Urinary bladder (tissue), 4 donors: ENCODE results near the gene RASGEF1C. TPM values are rescaled to one million over a fixed set of nuclear protein-coding genes. Genes with fewer than 3 reads are reported as not detected.
A peak's percentile ranks its signal among the peaks of the same experiment; 100 is the strongest.

Source experiments
- DNase-seq: peaks from one replicate; pipeline ENCODE4 v3.0.0-alpha.2; 2015; ENCODE audit errors: extremely low spot score
- H3K27ac ChIP-seq: one replicate; pipeline ENCODE4 v1.5.1; 2013; ENCODE audit warnings: low read depth, mild to moderate bottlenecking, moderate library complexity
- H3K36me3 ChIP-seq: one replicate; pipeline ENCODE4 v1.6.1; 2013; ENCODE audit warnings: mild to moderate bottlenecking, moderate library complexity; ENCODE audit not compliant: insufficient read depth
- H3K4me1 ChIP-seq: one replicate; pipeline ENCODE4 v1.6.1; 2013; ENCODE audit warnings: mild to moderate bottlenecking, moderate library complexity; ENCODE audit not compliant: insufficient read depth
- H3K4me3 ChIP-seq: one replicate; pipeline ENCODE4 v1.5.1; 2013; ENCODE audit warnings: low read depth, low read length
- WGBS: extraction: QIAGEN DNeasy Blood & Tissue Kit; methylation state at CpG from one replicate; pipeline ENCODE4 v1.1.7; 2013; 5-methylcytosine and 5-hydroxymethylcytosine counted together
- polyA plus RNA-seq: library from polyadenylated mRNA; stranded (reverse); fragments of 200-250 nt; gene quantifications from one replicate; pipeline ENCODE4 v1.2.3, GENCODE V29; 2013
- total RNA-seq: library from RNA; depleted of rRNA; stranded (reverse); fragments of >200 nt; gene quantifications from one replicate; pipeline ENCODE4 v1.2.3, GENCODE V29; 2014
- donor health status: healthy with polysubstance abuse.
- donor health status: healthy.

The RASGEF1C gene
- total and polyA plus RNA-seq, 2 donors: 0.69 to 1.1 TPM

GRCh38 chr5:180077594-180078284, 131.3 kb downstream of the RASGEF1C start:
- no peak overlapping the region for H3K27ac ChIP-seq
- no peak overlapping the region for H3K4me3 ChIP-seq
- 83% methylated on average over 9 of the region's 9 CpGs for WGBS
- H3K36me3 ChIP-seq: no peaks in the 10 kb centered on the region
- no peaks in the 10 kb centered on the region for H3K4me1 ChIP-seq
- no peak for DNase-seq

GRCh38 chr5:180075703-180076102, 133.3 kb downstream of the RASGEF1C start:
- Histone ChIP-seq H3K4me3 (no peak overlapping the region), H3K4me1 (no peaks in the 10 kb centered on the region), H3K27ac (no peak overlapping the region), H3K36me3 (no peaks in the 10 kb centered on the region)
- DNase-seq: no peak
- 84% methylated on average over 1 of the region's 1 CpG for WGBS

GRCh38 chr5:180074462-180074861, 134.5 kb downstream of the RASGEF1C start:
- H3K4me3 ChIP-seq: no peak overlapping the region
- H3K36me3 ChIP-seq: no peaks in the 10 kb centered on the region
- no peak for DNase-seq
- 65% methylated on average over 4 of the region's 4 CpGs for WGBS
- H3K27ac ChIP-seq: no peak overlapping the region
- peaks cover 2% of the 10 kb centered on the region for H3K4me1 ChIP-seq

DNA sequence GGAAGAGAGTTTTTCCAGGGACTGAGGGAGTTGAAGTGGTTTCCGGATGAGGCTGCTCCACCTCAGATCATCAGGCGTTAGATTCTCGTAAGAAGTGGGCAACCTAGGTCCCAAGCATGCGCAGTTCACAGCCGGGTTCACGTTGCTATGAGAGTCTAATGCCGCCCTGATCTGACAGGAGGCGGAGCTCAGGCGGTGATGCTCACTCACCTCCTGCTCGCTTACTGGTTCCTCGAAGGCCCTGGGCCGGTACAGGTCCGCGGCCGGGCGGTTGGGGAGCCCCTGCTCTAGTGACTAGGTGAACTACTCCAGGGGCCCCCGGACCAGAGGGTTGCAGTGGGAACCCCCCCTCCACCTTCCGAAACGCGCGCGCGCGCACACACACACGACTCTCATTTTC, 136.5 kb downstream of the RASGEF1C start:
- Histone ChIP-seq H3K4me1 (peaks cover 2% of the 10 kb centered on the region), H3K27ac (no peak overlapping the region), H3K36me3 (no peaks in the 10 kb centered on the region), H3K4me3 (no peak overlapping the region)
- DNase-seq: no peak
- 78% methylated on average over 25 of the region's 25 CpGs for WGBS

DNA sequence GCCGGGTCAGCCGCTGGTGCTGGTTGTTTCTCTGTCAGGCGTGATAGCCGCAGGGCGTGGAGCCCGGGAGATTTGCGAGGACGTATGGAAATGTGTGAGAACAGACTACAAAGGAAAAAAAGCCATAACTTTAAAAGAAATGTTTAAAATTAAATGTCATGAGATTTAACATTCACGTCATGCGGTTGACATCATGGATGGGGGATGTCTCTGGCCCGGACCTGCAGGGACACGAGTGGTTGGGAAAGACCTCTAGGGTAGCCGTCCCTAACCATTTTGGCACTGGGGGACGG, 136.8 kb downstream of the RASGEF1C start:
- Histone ChIP-seq H3K36me3 (no peaks in the 10 kb centered on the region), H3K4me1 (peaks cover 2% of the 10 kb centered on the region), H3K27ac (no peak overlapping the region), H3K4me3 (peak overlapping the region; percentile 80)
- 12% methylated on average over 14 of the region's 14 CpGs for WGBS
- no peak for DNase-seq

GRCh38 chr5:180071531-180072255, 137.3 kb downstream of the RASGEF1C start, which contains the start of gene RNF130:
Gene RNF130, minus strand, starts transcription at chr5:180071759. Its CDS starts 57 bp downstream, at chr5:180071702.
- DNase-seq: peak; percentile 65
- WGBS: under 1% methylated on average over 113 of the region's 113 CpGs

DNA sequence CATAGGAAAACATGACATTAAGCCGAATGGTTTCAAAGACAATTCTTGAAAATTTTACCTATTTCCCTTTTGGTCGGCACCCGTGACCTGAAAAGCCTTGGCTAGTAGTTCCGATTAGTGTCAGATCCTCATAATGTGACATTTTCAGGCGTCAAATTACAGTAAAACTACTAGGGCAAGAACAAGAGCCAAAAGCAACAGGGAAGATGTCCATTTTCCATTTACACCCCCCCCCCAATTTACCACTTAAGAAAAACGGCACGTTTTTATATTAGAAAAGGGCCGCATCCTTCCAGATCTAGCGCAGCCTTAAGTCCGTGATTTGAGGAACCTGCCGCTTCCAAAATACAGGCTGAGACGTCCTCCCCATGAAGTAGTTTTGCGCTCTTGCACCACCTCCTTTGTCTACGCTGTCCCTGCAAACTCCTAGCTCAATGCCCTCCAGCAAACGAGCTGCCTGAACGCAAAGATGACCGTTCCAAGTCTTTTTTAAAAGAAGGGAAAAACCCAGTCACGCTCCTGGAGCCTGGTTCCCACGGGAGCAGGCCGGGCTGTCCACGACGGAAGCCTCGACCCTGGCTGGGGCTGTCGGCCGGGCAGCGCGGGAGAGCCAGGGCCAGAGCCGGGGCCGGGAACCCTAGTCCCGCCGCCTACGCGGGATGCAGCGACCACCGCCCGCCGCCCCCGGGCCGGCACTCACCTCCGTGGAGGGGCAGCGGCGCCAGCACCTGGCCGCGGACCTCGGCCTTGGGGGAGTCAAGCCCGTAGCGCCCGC, 138.1 kb downstream of the RASGEF1C start:
- Histone ChIP-seq H3K4me3 (peak overlapping the region; percentile 80), H3K36me3 (no peaks in the 10 kb centered on the region), H3K4me1 (peaks cover 2% of the 10 kb centered on the region), H3K27ac (peak overlapping the region; percentile 89)
- no peak for DNase-seq
- 2% methylated on average over 48 of the region's 48 CpGs for WGBS

More at GRCh38 chr5:180071531-180072255, 137.3 kb downstream of the RASGEF1C start, which contains the start of gene RNF130:
- Histone ChIP-seq H3K4me1 (peaks cover 2% of the 10 kb centered on the region), H3K4me3 (peak within 1 kb of the TSS; percentile 80), H3K27ac (peak within 1 kb of the TSS; percentile 99), H3K36me3 (no peaks in the 10 kb centered on the region)

- Histone ChIP-seq H3K4me1 (peaks cover 2% of the 10 kb centered on the region), H3K4me3 (no peak overlapping the region), H3K36me3 (no peaks in the 10 kb centered on the region), H3K27ac (no peak overlapping the region)
- DNase-seq: no peak
- WGBS: 72% methylated on average over 9 of the region's 9 CpGs
Observed at GRCh38 chr5:180069589-180070247, 139.3 kb downstream of the RASGEF1C start.

- H3K27ac ChIP-seq: no peak overlapping the region
- H3K4me3 ChIP-seq: no peak overlapping the region
- no peaks in the 10 kb centered on the region for H3K36me3 ChIP-seq
- no peak for DNase-seq
- peaks cover 2% of the 10 kb centered on the region for H3K4me1 ChIP-seq
- WGBS: 71% methylated on average over 6 of the region's 6 CpGs
Observed at GRCh38 chr5:180068519-180069090, 140.4 kb downstream of the RASGEF1C start.

DNA sequence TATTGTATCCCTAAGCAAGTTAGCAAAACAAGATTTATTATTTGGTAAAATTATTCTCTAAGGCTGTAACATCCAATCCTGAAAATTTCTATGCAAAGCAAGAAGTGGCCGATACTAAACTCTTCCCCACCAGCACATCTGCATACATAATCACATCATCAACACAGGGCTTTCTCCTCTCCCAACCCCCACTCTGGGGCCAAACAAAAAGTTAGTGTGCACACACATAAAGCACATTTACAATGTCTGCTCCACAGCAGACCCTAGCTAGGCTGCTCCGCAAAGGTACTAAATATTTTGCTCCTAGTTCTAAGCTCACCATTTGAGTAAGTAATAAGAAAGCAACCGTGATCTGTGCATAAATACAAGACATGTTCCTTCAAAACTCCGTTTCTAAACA, 141.0 kb downstream of the RASGEF1C start:
- Histone ChIP-seq H3K4me1 (peaks cover 2% of the 10 kb centered on the region), H3K27ac (no peak overlapping the region), H3K4me3 (no peak overlapping the region), H3K36me3 (no peaks in the 10 kb centered on the region)
- WGBS: 82% methylated on average over 4 of the region's 4 CpGs
- no peak for DNase-seq

GRCh38 chr5:180060192-180060591, 148.8 kb downstream of the RASGEF1C start:
- 99% methylated on average over 7 of the region's 7 CpGs for WGBS
- Histone ChIP-seq H3K4me3 (no peak overlapping the region), H3K27ac (no peak overlapping the region), H3K36me3 (no peaks in the 10 kb centered on the region), H3K4me1 (no peaks in the 10 kb centered on the region)
- no peak for DNase-seq

DNA sequence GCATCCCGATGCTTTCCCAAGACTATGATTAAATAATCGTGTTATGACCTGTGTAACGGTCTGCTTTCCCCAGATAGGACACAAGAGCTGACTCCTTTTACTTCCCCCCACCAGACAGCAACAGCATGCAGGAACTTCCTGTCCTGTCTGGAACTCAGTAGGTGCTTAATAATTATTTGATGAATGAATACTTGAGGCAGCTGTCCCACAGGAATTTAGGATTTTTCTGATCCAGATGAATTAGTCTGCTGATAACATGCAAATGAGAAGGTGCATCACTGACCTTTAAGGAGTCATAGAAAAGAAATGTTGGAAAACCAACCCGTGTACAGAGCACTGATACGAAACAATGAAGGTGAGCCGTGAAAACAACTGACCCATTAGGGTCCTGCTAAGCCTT, 149.7 kb downstream of the RASGEF1C start:
- Histone ChIP-seq H3K4me3 (no peak overlapping the region), H3K4me1 (no peaks in the 10 kb centered on the region)
- 86% methylated on average over 6 of the region's 6 CpGs for WGBS

DNA sequence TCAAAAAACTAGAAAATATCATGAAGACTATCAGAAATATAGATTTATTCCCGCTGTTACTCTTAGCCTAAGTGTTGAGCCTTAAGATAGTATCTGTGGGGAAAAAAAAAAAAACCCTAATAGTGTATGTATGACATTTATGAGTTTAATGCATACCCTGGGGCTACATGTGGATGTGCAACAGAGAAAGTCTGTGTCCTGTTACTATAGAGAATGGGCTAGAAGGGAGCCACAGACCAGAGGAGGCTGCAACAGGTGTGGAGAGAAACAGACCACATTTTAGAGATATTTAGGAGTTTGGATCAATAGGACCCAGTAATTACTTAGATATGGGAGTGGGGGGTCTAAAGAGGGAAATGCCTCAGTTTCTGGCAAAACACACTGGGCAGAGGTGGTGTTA, 152.9 kb downstream of the RASGEF1C start:
- no peak for DNase-seq
- WGBS: 97% methylated on average over 1 of the region's 1 CpG
- Histone ChIP-seq H3K36me3 (no peaks in the 10 kb centered on the region), H3K4me1 (no peaks in the 10 kb centered on the region), H3K27ac (no peak overlapping the region), H3K4me3 (no peak overlapping the region)

More for the DNA sequence above, 149.7 kb downstream of the RASGEF1C start:
- no peak for DNase-seq
- no peak overlapping the region for H3K27ac ChIP-seq
- no peaks in the 10 kb centered on the region for H3K36me3 ChIP-seq
